HG03342 (cell line): ENCODE measurements around the gene PLD3.
A peak's percentile ranks its signal among the peaks of the same experiment; 100 is the strongest.

ENCODE experiments used
- ATAC-seq: cut with Tn5 transposase; IDR thresholded peaks from one replicate; pipeline ENCODE4 v1.9.1; 2021; ENCODE audit warnings: mild to moderate bottlenecking, moderate library complexity; ENCODE audit not compliant: unreplicated experiment

PLD3 gene, protein sequence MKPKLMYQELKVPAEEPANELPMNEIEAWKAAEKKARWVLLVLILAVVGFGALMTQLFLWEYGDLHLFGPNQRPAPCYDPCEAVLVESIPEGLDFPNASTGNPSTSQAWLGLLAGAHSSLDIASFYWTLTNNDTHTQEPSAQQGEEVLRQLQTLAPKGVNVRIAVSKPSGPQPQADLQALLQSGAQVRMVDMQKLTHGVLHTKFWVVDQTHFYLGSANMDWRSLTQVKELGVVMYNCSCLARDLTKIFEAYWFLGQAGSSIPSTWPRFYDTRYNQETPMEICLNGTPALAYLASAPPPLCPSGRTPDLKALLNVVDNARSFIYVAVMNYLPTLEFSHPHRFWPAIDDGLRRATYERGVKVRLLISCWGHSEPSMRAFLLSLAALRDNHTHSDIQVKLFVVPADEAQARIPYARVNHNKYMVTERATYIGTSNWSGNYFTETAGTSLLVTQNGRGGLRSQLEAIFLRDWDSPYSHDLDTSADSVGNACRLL

DNA sequence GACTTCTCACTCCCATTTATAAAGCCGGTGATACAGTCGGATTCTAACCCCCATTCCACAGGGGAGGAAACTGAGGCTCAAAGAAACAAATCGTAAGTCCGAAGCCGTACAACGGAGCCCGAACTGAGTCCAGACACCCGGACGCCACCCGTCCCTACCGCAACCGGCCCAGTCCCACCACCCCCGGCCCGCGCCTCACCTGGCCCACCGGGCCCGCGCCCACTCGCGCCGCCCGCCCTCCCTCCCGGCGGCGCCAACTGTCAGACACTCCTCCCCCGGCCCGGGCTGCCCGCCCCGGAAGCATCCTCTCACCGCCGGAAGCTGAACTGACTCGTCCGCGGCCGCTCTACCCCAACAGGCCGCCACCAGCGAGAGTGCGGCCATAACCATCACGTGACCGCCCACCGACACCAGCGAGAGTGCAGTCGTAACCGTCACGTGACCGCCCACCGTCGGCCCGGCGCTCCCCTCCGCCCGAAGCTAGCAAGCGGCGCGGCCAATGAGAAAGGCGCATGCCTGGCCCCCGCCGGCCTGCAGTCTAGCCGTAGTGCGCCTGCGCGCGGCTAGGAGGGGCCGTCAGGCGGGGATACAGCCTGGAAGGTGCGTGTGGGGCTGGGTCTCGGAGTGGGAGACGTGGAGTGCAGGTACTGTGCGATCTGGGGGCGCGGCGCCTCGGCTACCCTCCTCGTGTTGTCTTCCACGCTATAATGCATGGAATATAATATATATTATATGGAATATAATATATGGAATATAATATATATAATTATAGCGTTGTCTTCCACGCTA, at the start of gene PLD3, which contains the start of gene C19orf47:
Gene PLD3 (plus strand): TSS at position 571 of the 789 bp plus-strand sequence. CDS start 17,789 bp downstream, outside the sequence.
Gene C19orf47 (minus strand): TSS at position 273 of the 789 bp plus-strand sequence. CDS start 6,540 bp downstream, outside the sequence.
- peak; percentile 91 for ATAC-seq

- no peak for ATAC-seq
These were observed 47.8 kb upstream of the PLD3 start for GRCh38 chr19:40300668-40301067.

GRCh38 chr19:40302224-40303011, 46.1 kb upstream of the PLD3 start:
- ATAC-seq = no peak

- no peak for ATAC-seq
These were observed 44.7 kb upstream of the PLD3 start for GRCh38 chr19:40303765-40304164.

GRCh38 chr19:40304306-40304705, 44.2 kb upstream of the PLD3 start:
- no peak for ATAC-seq

- ATAC-seq = no peak
These were observed 43.1 kb upstream of the PLD3 start for GRCh38 chr19:40305403-40305802.

- ATAC-seq = no peak
These were observed 38.8 kb upstream of the PLD3 start for GRCh38 chr19:40309666-40310065.

- ATAC-seq = no peak
These were observed 36.0 kb upstream of the PLD3 start for GRCh38 chr19:40312533-40312932.

GRCh38 chr19:40313229-40313983, 35.1 kb upstream of the PLD3 start:
- ATAC-seq = no peak

- no peak for ATAC-seq
These were observed 33.8 kb upstream of the PLD3 start for GRCh38 chr19:40314656-40315055.

DNA sequence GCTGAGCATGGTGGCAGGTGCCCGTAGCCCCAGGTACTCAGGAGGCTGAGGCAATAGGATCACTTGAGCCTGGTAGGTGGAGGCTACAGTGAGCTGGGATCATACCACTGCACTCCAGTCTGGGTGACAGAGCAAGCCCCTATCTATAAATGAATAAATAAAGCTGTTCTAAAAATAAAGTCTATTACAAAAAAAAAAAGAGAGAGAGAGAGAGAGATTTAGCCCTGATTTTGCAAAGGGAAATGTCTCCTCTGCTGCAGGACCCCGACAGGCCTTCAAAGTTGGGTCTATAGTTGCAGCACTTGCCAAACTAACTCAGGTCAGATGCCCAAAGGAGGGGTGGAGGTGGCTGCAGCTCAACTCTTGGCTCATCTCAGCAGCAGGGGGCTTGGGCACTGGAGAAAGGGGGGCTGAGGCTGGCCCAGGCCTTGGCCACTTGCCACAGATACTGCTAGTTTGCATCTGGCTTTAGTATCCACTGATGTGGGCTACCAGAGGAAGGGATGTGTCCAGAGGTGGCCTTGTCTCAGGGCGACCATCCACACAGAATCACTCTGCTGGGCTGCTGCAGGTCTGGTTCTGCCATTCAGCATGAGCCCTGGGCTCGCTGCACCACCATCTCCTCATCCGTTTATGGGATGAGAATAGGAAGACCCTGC, 32.6 kb upstream of the PLD3 start:
- ATAC-seq = no peak

DNA sequence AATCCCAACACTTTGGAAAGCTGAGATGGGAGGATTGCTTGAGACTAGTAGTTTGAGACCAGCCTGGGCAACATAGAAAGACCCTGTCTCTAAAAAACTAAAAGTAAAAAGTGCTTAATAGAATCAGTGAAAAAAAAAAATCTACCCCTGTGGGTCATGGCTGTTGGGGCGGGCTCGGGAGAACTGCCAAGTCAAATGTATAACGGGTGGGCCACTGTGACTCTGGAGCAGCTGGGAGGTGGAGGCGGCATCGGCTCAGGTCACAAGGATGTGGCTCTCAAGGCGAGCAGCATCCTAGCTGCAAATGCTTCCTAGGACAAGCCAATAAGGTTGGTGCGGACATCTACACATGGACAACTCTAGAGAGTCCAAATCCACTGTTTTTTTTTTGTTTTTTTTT, 31.2 kb upstream of the PLD3 start:
- no peak for ATAC-seq

DNA sequence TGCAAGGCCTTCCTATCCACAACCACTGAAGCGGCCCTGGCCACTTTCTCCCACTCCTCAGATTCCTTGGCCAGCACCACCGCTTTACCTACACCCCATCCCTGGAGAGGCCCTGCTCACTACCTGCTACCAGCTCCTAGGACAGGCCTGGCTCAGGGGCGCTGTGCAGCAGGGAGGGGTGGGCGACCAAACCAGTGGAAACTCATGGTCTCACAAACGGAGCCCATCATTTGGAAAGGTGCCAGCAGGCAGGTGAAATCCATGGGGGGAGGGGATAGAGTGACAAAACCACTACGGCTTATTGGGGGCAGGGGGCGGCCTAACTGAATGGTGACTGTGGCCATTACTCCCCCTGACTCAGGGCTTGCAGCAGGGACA, 27.9 kb upstream of the PLD3 start:
- no peak for ATAC-seq

GRCh38 chr19:40321076-40321475, 27.4 kb upstream of the PLD3 start:
- no peak for ATAC-seq

- ATAC-seq = no peak
These were observed 26.8 kb upstream of the PLD3 start for GRCh38 chr19:40321566-40322270.

DNA sequence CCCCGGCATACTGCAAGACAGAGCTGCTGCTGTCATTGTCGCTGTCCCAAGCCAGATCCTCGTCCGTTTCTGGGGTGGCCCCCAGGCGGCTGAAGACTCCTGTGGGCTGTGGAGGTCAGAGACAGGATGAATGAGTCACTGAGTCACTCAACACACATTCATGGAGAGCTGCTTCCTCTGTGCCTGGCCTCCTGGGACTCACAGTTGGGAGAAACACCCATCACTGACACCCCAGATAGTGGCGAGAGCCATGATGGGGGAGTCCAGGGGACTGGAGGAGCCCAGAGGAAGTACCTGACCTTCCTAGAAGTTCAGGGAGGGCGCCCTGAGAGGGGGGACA, 26.3 kb upstream of the PLD3 start:
- no peak for ATAC-seq

DNA sequence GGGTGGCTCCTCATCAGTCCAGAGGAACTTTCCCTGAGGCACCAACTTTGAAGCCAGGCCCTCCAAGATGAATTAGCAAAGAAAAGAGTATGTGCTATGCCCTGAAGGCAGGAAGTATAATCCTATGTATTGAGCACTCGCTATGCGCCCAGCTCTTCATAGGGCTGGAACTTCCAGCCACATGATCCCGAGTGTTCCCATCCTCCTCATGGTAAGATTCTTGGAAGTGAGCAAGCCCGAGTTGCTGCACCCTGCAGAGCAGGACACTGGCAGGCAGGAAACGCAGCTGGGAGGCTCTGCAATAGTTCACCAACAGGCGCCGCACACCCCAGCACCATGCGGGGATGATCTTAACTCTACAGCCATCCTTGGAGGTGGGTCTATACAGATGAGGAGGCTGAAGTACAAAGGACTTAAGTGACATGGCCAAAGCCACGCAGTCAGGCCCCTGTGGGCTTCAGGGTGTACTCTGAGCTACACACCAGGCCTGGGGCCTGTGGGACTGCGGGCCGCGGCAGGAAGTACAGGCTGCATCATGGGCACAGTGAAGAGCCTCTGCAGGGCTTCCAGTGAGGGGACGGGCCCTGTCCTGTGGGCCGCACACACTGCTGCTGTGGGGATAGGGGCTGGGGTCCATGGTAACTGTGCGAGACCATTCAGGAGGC, 25.4 kb upstream of the PLD3 start:
- no peak for ATAC-seq

GRCh38 chr19:40323705-40324104, 24.8 kb upstream of the PLD3 start:
- no peak for ATAC-seq

GRCh38 chr19:40326201-40326600, 22.3 kb upstream of the PLD3 start:
- no peak for ATAC-seq
